ENCODE measurements around the gene CDH23. TPM values are rescaled to one million over a fixed set of nuclear protein-coding genes. Genes with fewer than 3 reads are reported as not detected.

CDH23 gene
- total and polyA plus RNA-seq, 8 donors, result 3.4 to 64.6 (median 9.9) TPM

- TF ChIP-seq CTCF (IDR thresholded peaks at IDR 0.05), result no peak
- H3K9me3 ChIP-seq, result no peaks in the 10 kb centered on the region
- no peaks in the 10 kb centered on the region for H3K27me3 ChIP-seq
- peaks cover 4 to 21% (median 9%) of the 10 kb centered on the region in 3 donors for H3K4me1 ChIP-seq
- ATAC-seq (no peak), DNase-seq (peak in 1 of 6 donors; percentile 38), FAIRE-seq (no peak)
- intact Hi-C loops (cut with DNase I), result no loop called here
- no peak overlapping the region for H3K27ac ChIP-seq
- peaks cover 0 to 12% (median 0%) of the 10 kb centered on the region in 3 donors for H3K36me3 ChIP-seq
- H3K4me3 ChIP-seq, result no peak overlapping the region
- WGBS, 2 donors, result 83 to 89% methylated on average over 15 of the region's 15 CpGs
Observed at GRCh38 chr10:71750124-71750841, 353.6 kb downstream of the CDH23 start.

GRCh38 chr10:71750986-71751385 lies 354.3 kb downstream of the CDH23 start:
- WGBS, 2 donors, result 77 to 88% methylated on average over 5 of the region's 5 CpGs
- FAIRE-seq (no peak), ATAC-seq (no peak), DNase-seq (peak in 1 of 6 donors; percentile 33)
- Histone ChIP-seq H3K27ac (no peak overlapping the region), H3K36me3 (peaks cover 0 to 12% (median 0%) of the 10 kb centered on the region in 3 donors), H3K4me1 (peaks cover 4 to 21% (median 9%) of the 10 kb centered on the region in 3 donors), H3K27me3 (no peaks in the 10 kb centered on the region), H3K4me3 (no peak overlapping the region), H3K9me3 (no peaks in the 10 kb centered on the region)
- intact Hi-C loops (cut with DNase I), result no loop called here
- no peak for TF ChIP-seq CTCF (IDR thresholded peaks at IDR 0.05)

DNA sequence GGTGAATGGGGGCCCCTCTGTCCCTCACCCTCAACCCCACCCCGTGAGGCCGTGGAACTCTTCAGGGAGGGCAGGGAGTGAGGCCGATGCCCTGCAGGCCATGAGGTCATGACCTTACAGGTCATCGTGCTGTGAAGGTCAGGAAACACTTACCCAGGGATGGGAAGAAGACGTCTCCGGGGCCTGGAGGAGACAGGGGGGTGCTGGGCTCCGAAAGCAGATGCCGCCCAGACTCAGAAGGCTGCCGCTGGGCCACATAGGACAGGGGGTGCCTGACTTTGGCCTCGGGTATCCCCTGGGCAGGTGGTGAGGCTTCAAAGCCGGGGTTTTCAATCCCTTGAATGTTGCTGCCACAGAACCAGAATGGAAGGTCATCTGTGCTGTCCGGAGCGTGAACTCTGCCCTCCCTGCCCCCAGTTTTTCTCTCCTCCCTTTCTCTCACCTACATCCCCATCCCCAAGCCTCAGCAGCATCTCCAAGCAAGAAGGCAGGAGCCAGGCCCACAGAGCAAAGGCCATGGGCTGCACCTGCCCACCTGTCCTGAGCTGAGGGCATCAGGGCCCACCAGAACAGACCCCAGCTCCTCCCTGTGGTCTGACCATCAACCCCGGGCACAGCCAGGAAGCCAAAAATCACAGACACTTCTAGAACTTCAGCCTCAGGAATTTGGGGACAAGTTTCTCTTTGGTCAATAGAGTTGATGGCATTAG lies 354.9 kb downstream of the CDH23 start:
- Histone ChIP-seq H3K9me3 (no peaks in the 10 kb centered on the region), H3K27ac (no peak overlapping the region), H3K36me3 (peaks cover 0 to 12% (median 0%) of the 10 kb centered on the region in 3 donors), H3K27me3 (no peaks in the 10 kb centered on the region), H3K4me1 (peaks cover 2 to 14% (median 4%) of the 10 kb centered on the region in 3 donors), H3K4me3 (no peak overlapping the region)
- TF ChIP-seq CTCF (IDR thresholded peaks at IDR 0.05), result no peak
- WGBS, 2 donors, result 82 to 89% methylated on average over 13 to 14 of the region's 14 CpGs
- FAIRE-seq (no peak), ATAC-seq (no peak), DNase-seq (peak in 1 of 6 donors; percentile 44)
- intact Hi-C loops (cut with DNase I), result no loop called here

DNA sequence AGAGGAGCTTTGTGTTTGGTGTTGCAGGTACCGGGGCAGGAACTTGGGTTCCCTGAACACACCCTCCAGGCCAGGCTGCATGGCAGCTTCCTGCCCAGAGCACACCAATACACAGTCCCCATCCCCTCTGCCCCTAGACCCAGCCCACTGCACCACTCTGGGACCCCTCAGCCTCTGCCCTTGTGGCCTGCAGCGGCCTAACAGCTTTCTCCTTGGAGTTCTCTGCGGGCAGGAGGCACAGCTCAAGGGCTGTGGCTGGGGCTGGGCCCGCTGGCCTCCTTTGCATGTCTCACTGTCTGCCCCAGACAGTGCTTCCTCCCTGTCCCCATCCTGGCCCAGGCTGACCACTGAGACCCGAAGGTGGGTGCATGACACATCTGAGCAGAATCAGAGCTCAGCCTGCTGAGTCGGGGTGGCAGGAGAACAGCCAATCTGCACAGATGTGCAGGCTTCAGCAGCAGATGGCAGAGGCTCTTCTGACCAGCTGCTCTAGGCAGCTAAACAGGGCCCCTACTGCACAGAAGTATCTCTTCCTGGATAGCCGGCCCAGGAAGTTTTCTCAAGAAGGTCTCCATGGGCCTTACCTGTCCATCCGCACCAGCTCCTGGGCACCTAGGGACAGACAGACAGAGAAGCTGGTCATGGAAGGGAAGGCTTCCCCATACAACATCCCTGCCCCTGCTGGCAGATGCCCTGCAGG lies 355.8 kb downstream of the CDH23 start:
- 77 to 87% methylated on average over 8 of the region's 8 CpGs for WGBS, 2 donors
- Histone ChIP-seq H3K27ac (no peak overlapping the region), H3K9me3 (no peaks in the 10 kb centered on the region), H3K27me3 (no peaks in the 10 kb centered on the region), H3K4me3 (no peak overlapping the region), H3K4me1 (peaks cover 0 to 7% (median 0%) of the 10 kb centered on the region in 3 donors), H3K36me3 (peaks cover 0 to 12% (median 0%) of the 10 kb centered on the region in 3 donors)
- FAIRE-seq (no peak), DNase-seq (peak in 1 of 6 donors; percentile 42), ATAC-seq (no peak)
- intact Hi-C loops (cut with DNase I), result no loop called here
- no peak for TF ChIP-seq CTCF (IDR thresholded peaks at IDR 0.05)
